ENCODE measurements around the gene MFSD2B.

DNA sequence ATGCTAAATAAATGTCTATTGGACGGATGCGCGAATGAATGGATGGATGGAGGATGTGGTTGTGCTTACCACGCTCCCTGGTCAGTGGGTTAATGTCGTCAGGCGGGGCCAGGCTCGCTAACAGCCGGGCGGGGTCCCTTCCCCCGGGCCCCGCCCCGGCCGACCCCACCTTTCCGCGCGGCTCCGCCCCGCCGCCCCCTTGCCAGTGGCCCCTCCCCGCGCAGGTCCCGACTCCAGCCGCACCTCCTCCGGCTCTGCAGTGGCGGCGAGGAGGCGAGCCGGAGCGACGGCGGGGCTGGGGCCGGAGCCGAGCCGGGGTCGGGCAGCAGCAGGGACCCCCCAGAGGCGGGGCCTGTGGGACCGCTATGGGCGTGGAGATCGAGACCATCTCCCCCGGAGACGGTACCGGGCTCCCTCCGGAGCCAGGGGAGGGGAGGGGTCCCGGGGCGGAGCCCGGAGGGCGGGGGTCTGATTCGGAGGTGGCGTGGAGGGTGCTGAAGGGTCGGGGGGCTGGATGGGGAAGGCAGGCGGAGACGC, 39.7 kb downstream of the MFSD2B start, which contains the start of gene FKBP1B:
- TF ChIP-seq, protein P1, sequence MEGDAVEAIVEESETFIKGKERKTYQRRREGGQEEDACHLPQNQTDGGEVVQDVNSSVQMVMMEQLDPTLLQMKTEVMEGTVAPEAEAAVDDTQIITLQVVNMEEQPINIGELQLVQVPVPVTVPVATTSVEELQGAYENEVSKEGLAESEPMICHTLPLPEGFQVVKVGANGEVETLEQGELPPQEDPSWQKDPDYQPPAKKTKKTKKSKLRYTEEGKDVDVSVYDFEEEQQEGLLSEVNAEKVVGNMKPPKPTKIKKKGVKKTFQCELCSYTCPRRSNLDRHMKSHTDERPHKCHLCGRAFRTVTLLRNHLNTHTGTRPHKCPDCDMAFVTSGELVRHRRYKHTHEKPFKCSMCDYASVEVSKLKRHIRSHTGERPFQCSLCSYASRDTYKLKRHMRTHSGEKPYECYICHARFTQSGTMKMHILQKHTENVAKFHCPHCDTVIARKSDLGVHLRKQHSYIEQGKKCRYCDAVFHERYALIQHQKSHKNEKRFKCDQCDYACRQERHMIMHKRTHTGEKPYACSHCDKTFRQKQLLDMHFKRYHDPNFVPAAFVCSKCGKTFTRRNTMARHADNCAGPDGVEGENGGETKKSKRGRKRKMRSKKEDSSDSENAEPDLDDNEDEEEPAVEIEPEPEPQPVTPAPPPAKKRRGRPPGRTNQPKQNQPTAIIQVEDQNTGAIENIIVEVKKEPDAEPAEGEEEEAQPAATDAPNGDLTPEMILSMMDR (conservative IDR thresholded peaks at IDR 0.05 in 1 of 2, IDR thresholded peaks at IDR 0.05 in 1 of 2; ENCODE audit: low read depth in 1 of 2, low read length in 2 of 2): no peak
- no peak for TF ChIP-seq EZH2 (IDR thresholded peaks at IDR 0.05; ENCODE audit: low read length, missing control alignments)

All from fibroblast of lung (primary cell).